Esophagus squamous epithelium (tissue), 5 donors: Measurements from ENCODE around the gene IQCE. TPM values are rescaled to one million over a fixed set of nuclear protein-coding genes. Genes with fewer than 3 reads are reported as not detected.

ENCODE experiments used
- DNase-seq: peaks from one replicate; lab custom pipeline; 2025; lab: John Stamatoyannopoulos, UW
- H3K27ac ChIP-seq, 4 donors: fragments of 200-600 bp; sonication (generic); one replicate each; pipeline ENCODE4 v1.5.1; 2016 to 2019; ENCODE audit warnings: mild to moderate bottlenecking in 1 of 4
- H3K27me3 ChIP-seq, 4 donors: fragments of 200-600 bp; sonication (generic); 1 replicate in 3 of 4; 2 replicates in 1 of 4; pipeline versions ENCODE4 v1.5.1 to v1.6.0; 2017 to 2021; ENCODE audit warnings: antibody characterized with exemption in 1 of 4
- H3K36me3 ChIP-seq, 3 donors: fragments of 200-600 bp; sonication (generic); one replicate each; pipeline ENCODE4 v1.5.1; 2016 to 2019
- H3K4me1 ChIP-seq, 3 donors: fragments of 200-600 bp; sonication (generic); one replicate each; pipeline ENCODE4 v1.5.1; 2017 to 2019
- H3K4me3 ChIP-seq, 4 donors: fragments of 200-600 bp; sonication (generic); 1 replicate in 3 of 4; 2 replicates in 1 of 4; pipeline ENCODE4 v1.5.1; 2016 to 2019; ENCODE audit warnings: mild to moderate bottlenecking in 2 of 4, moderate library complexity in 1 of 4
- H3K9me3 ChIP-seq, 3 donors: fragments of 200-600 bp; sonication (generic); one replicate each; pipeline ENCODE4 v1.5.1; 2016 to 2019
- CTCF ChIP-seq, 6 experiments: fragments of 450-650 bp in 4 of 6; fragments of 200-600 bp in 2 of 6; sonication (generic) in 2 of 6; IDR thresholded peaks; one replicate each; pipeline ENCODE4 v1.5.1; 2016 to 2019; ENCODE audit warnings: antibody characterized with exemption in 6 of 6, mild to moderate bottlenecking in 4 of 6, moderate library complexity in 4 of 6
- POLR2A ChIP-seq, 4 donors: fragments of 450-650 bp; IDR thresholded peaks; one replicate each; pipeline ENCODE4 v1.6.1; 2017; ENCODE audit warnings: antibody characterized with exemption in 4 of 4, mild to moderate bottlenecking in 4 of 4, moderate library complexity in 3 of 4
- WGBS, 2 donors: methylation state at CpG; one replicate each; pipeline ENCODE4 v1.1.5; 2018; 5-methylcytosine and 5-hydroxymethylcytosine counted together
- intact Hi-C: fragments of 100-400 bp; cut with DNase I; formaldehyde crosslinking; loops from one replicate; pipeline ENCODE4 v1.15.0; 2022
- total RNA-seq, 4 donors: library from RNA; depleted of rRNA; stranded (reverse); fragments of >200 nt; gene quantifications; one replicate each; pipeline ENCODE4 v1.1.0, GENCODE V29; 2016
- donor health status: DM: yes; HTN: yes; CAD: no.

Gene IQCE
- total RNA-seq, 4 donors from 2014 or later, result 4.5 to 10.6 (median 6.3) TPM

GRCh38 chr7:2553108-2553507 is 5.7 kb upstream of the IQCE start:
- peaks cover 12 to 54% (median 27%) of the 10 kb centered on the region in 3 donors for H3K4me1 ChIP-seq
- H3K27me3 ChIP-seq, result no peaks in the 10 kb centered on the region
- intact Hi-C loops, result no loop called here
- no peak for DNase-seq
- no peak overlapping the region for H3K4me3 ChIP-seq
- H3K9me3 ChIP-seq, result no peaks in the 10 kb centered on the region
- TF ChIP-seq CTCF (IDR thresholded peaks at IDR 0.05), result no peak
- no peak for TF ChIP-seq POLR2A (IDR thresholded peaks at IDR 0.05)
- peaks cover 0 to 42% (median 0%) of the 10 kb centered on the region in 3 donors for H3K36me3 ChIP-seq
- WGBS, 2 donors, result 88 to 93% methylated on average over 4 to 6 of the region's 10 CpGs
- H3K27ac ChIP-seq, result no peak overlapping the region

GRCh38 chr7:2553831-2554581 is 4.8 kb upstream of the IQCE start:
- H3K4me1 ChIP-seq, result peaks cover 17 to 60% (median 32%) of the 10 kb centered on the region in 3 donors
- H3K9me3 ChIP-seq, result no peaks in the 10 kb centered on the region
- peak overlapping the region; percentile 95 to 98 (median 97) for H3K27ac ChIP-seq
- peak overlapping the region; percentile 75 to 99 (median 83) for H3K4me3 ChIP-seq
- no peaks in the 10 kb centered on the region for H3K27me3 ChIP-seq
- DNase-seq, result no peak
- TF ChIP-seq CTCF (IDR thresholded peaks at IDR 0.05) (no peak), POLR2A (IDR thresholded peaks at IDR 0.05) (no peak)
- intact Hi-C loops, result no loop called here
- peaks cover 0 to 33% (median 0%) of the 10 kb centered on the region in 3 donors for H3K36me3 ChIP-seq
- WGBS, 2 donors, result 47 to 55% methylated on average over 10 to 11 of the region's 16 CpGs

- 0 to 2% methylated on average over 4 to 9 of the region's 12 CpGs for WGBS, 2 donors
- Histone ChIP-seq H3K4me1 (peaks cover 17 to 66% (median 34%) of the 10 kb centered on the region in 3 donors), H3K36me3 (peaks cover 0 to 26% (median 0%) of the 10 kb centered on the region in 3 donors), H3K9me3 (no peaks in the 10 kb centered on the region), H3K27me3 (no peaks in the 10 kb centered on the region), H3K27ac (peak overlapping the region; percentile 95 to 98 (median 97)), H3K4me3 (peak overlapping the region; percentile 75 to 99 (median 83))
- TF ChIP-seq POLR2A (IDR thresholded peaks at IDR 0.05) (no peak), CTCF (IDR thresholded peaks at IDR 0.05) (no peak)
- intact Hi-C loops, result no loop called here
- DNase-seq, result no peak
Measured at GRCh38 chr7:2554661-2555111, 4.1 kb upstream of the IQCE start.

- 0 to 3% methylated on average over 8 of the region's 79 CpGs for WGBS, 2 donors
- H3K9me3 ChIP-seq, result no peaks in the 10 kb centered on the region
- peak within 1 kb of the TSS; percentile 95 to 98 (median 97) for H3K27ac ChIP-seq
- H3K36me3 ChIP-seq, result peaks cover 0 to 20% (median 0%) of the 10 kb centered on the region in 3 donors
- no peaks in the 10 kb centered on the region for H3K27me3 ChIP-seq
- intact Hi-C loops, result no loop called here
- DNase-seq, result peak; percentile 88
- peaks cover 24 to 73% (median 41%) of the 10 kb centered on the region in 3 donors for H3K4me1 ChIP-seq
- TF ChIP-seq CTCF (IDR thresholded peaks at IDR 0.05), result peak in 3 of 6 experiments; percentile 15 to 42 (median 28)
- TF ChIP-seq POLR2A (IDR thresholded peaks at IDR 0.05), result peak in 2 of 4 donors; percentile 56 to 77
- peak within 1 kb of the TSS; percentile 75 to 99 (median 83) for H3K4me3 ChIP-seq
Measured at GRCh38 chr7:2555121-2556052, 3.4 kb upstream of the IQCE start, which contains the start of gene BRAT1. BRAT1 (minus strand) TSS chr7:2555524; CDS start chr7:2554431, 1,093 bp downstream.
